GM19043 (cell line): ENCODE results near the gene DPAGT1.
A peak's percentile ranks its signal among the peaks of the same experiment; 100 is the strongest.

Experiments used
- ATAC-seq: cut with Tn5 transposase; IDR thresholded peaks from one replicate; pipeline ENCODE4 v1.9.1; 2021; ENCODE audit warnings: low read depth; ENCODE audit not compliant: unreplicated experiment

The DPAGT1 gene

DNA sequence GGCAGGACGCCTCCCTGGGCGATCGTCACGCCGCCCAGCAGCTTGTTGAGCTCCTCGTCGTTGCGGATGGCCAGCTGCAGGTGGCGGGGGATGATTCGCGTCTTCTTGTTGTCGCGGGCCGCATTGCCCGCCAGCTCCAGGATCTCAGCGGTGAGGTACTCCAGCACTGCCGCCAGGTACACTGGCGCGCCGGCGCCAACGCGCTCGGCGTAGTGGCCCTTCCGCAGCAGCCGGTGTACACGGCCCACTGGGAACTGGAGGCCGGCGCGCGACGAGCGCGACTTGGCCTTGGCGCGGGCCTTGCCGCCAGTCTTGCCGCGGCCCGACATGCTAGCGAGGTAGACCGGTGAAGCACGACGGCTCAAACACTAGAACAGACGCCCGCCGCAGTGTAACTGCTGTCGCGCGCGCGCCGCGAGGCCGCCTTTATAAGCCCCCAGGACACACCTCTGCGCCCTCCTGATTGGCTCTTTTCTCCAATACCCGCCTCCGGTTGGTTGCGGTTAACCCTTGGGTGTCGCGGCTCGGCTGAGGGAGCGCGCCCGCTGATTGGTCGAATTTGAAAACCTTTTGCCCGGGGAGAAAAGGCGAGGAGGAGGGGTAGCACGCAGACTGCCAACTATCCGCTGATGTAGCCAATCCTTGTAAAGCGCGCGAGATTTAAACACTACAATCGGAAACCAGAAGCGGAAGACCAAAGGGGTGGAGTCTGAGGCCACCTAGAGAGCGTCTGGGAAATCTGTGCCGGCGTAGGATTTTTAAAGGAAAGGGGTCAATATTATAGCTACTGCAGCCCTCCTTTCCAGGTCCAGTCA, 6.4 kb downstream of the DPAGT1 start:
- ATAC-seq: peak; percentile 81

DNA sequence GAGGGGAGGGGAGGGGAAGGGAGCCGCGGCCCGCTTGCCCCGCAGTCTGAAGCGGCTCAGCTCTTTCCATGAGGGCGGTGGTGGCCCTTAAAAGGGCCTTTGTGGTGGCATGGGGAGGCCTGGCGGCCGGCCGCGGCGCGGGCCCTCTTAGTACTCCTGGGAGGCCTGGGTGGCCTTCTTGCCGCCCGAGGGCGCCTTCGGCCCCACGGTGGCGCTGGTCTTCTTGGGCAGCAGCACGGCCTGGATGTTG, 6.9 kb downstream of the DPAGT1 start:
- peak; percentile 27 for ATAC-seq

DNA sequence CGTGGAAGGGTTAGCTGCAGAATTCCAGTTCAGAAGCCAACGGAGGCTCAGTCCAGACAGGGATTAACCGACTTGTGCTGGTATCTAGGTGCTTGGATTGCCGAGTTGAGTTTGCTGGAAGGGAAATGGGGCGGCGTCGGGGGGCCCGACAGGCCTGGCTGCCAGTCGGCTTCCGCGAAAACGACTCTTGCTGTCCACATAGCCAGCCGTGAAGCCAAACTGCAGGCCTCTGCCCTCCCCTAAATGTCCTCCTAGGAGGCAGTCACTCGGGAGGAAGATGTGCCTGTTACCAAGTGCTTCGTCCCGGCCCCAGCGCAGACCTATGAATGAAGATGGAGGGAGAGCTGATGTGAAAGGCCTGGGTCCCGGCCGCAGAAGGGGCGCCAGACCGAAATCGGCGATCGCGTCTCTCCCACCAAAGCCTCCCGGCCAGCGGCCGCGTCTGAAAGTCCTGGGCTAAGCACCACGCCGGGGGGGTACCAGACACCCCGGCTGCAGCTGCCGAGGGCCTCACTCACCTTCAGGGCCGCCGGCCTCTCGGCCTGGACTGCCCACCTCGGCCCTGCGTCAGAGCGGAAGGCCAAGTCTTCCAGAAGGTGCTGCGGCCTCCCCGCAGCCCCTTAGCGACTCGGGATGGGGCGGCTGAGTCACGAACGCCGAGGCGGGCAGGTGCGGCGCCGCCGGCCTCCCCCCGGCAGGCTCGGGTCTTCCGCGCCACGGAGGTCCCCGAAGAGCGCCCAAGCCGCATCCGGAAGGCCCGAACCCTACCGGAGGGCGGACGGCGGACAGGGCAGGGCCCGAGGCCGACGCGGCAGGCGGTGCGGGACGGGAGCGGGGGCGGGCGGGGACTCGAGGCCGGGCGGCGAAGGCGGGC, 7.5 kb downstream of the DPAGT1 start:
- ATAC-seq: no peak

DNA sequence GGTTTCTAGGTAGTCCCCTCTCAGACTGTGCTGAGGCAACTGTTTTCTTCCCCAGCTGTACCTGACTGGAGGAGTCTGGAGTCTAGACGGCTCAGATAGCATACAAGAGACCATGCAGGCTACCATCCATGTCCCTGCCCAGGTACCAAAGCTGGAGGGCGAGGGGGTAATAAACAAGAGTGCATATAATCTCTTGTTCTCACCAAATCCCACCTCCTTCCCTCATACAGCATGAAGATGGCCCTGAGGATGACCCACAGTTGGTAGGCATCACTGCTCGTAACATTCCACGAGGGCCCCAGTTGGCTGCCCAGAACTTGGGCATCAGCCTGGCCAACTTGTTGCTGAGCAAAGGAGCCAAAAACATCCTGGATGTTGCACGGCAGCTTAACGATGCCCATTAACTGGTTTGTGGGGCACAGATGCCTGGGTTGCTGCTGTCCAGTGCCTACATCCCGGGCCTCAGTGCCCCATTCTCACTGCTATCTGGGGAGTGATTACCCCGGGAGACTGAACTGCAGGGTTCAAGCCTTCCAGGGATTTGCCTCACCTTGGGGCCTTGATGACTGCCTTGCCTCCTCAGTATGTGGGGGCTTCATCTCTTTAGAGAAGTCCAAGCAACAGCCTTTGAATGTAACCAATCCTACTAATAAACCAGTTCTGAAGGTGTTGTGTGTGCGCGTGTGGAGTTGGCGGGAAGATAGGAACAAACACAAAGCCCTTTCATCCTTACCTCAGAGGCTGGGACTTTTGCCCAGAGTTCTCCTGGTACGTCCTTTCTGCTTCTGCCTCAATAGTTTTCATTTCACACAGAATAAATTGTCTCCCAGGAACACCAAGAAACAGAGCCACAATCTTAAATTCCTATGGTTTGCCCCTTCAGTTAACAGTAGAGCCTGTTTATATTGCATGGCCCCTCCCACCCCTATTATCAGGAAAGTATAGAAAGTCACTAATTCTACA, 8.5 kb downstream of the DPAGT1 start:
- no peak for ATAC-seq

DNA sequence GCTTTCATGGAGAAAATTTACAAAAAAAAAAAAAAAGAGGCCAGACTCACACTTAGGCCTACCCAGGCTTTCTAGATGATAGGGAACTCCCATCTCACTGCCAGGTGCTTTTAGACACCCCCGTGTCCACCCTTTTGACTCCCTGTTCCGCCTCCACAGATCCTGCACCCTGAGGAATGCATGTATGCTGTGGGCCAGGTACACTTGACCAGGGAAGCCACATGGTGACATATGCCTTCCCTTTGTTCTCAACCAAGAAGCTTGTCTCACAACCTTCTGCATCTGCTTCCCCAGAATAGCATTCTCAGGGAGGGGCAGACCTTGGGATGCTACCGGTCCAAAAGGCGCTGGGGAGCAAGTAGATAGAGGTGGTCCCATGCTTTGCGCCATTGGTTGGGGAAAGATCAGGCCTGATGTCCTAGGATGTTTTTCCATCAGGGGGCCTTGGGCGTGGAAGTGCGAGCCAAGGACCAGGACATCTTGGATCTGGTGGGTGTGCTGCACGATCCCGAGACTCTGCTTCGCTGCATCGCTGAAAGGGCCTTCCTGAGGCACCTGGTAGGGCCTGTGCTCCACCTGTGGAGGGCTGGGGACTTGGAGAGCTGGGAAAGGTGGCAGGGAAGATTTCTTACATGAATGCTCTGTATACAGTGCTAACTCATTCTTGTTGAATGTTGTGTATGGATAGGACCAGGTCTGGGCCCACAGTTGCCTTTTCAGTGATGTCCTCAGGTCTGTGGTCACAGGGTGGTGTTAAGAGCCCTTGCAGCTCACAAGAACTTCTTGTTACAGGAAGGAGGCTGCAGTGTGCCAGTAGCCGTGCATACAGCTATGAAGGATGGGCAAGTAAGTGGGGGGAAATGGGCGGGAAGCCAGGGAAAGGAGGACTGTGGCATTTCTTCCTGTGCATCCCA, 9.4 kb downstream of the DPAGT1 start:
- ATAC-seq: no peak

DNA sequence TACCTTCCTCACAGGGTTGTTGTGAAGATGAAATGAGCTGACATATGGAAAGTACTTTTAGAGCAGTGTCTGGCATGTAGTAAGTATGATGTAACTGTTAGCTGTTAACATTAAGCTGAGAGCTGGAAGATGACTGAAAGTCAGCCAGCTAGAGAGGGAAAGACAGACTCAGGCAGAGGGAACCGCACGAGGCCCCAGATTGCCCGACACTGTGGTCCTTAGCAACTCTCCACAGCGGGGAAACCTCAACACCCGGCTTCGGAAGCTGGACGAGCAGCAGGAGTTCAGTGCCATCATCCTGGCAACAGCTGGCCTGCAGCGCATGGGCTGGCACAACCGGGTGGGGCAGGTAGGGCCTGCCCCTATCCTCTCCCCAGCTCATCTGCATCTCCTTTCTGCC, 10.5 kb downstream of the DPAGT1 start:
- no peak for ATAC-seq

DNA sequence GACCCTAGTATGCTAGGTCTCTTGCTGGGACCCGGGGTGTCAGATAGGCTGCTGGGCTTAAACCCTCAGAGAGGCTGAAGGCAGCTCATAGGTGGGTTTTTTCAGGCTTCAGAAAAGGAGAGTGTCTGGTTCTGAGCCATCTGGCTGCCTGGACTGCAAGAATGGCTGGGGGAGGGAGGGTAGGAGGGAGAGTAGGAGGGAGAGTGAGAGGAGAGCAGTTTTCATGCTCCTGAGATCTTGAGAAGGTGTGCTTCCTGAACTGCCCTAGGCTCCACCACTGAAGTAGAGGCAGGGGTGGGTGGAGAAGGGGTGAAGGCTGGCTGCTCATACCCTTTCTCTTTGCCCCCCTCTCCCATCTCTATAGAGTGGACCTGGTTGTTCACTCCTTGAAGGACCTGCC, 12.3 kb downstream of the DPAGT1 start:
- ATAC-seq: no peak

DNA sequence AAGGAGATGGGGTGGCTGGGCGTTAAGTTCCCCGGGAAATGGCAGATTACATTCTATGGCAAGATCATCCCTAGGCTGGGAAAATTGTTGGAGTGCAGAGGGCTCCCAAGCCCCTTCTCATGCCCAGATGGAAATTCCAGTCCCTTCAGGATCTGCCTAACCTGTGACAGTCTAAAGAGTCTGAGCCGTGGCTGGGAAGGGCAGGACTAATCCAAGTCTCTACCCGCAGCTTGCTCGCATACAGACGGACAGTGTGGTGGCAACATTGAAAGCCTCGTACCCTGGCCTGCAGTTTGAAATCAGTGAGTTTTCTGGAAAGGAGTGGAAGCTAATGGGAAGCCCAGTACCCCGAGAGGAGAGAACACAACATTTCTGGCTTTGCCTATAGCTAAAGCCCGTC, 13.2 kb downstream of the DPAGT1 start:
- no peak for ATAC-seq

DNA sequence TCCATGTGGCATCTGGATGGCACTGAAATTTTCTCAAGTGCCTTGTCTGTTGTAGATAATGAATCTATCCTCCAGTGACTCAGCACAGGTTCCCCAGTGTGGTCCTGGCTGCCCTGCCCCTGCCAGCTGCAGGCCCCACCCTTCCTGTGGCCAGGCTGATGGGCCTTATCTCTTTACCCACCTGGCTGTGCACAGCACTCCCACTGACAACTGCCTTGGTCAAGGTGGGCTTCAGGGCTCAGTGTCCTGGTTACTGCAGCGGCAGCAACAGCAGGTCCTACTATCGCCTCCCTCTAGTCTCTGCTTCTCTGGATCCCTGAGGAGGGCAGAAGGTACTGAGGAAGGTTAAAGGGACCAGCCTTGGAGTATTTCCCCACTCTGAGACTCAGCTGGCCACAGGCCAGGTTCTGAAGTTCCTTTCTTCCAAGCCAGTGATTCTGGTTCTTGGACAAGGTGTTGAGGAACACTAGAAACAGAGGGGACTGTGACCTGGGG, 13.9 kb downstream of the DPAGT1 start:
- no peak for ATAC-seq

DNA sequence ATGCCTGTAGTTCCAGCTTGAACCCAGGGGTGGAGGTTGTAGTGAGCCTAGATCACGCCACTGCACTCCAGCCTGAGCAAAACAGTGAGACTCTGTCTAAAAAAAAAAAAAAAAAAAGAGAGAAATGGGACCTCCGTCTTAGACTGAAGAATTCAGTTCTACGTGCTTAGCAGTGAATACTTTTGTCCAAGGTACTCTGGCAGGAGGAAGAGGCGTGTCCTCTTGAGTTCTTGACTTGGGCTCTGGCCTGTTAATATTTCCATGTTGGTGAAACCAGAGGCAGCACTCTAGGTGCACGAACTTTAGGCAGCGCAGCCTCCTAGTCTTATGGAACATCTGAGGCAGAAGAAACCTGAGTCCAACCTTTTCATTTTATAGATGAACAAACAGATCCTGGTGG, 14.5 kb downstream of the DPAGT1 start:
- ATAC-seq: no peak

DNA sequence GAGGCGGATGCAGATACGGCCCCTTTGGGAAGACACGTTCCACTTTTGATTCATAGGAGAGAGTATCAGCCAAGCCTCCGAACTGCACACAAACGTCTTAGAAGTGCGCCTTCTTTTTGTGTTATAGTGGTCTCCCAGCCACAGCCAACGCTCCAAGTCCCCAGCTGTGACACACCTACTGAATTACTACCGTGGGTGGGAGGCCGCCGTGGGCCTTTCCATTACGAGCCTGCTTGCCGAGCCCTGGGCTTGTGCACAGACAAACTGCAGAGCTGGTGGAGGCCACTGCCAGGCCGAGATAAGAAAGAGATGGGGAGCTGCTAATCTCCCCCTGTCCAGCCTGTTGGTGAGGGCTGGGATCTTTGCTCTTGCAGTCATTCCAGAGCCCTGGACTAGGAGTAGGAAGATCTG, 16.2 kb downstream of the DPAGT1 start:
- peak; percentile 16 for ATAC-seq

DNA sequence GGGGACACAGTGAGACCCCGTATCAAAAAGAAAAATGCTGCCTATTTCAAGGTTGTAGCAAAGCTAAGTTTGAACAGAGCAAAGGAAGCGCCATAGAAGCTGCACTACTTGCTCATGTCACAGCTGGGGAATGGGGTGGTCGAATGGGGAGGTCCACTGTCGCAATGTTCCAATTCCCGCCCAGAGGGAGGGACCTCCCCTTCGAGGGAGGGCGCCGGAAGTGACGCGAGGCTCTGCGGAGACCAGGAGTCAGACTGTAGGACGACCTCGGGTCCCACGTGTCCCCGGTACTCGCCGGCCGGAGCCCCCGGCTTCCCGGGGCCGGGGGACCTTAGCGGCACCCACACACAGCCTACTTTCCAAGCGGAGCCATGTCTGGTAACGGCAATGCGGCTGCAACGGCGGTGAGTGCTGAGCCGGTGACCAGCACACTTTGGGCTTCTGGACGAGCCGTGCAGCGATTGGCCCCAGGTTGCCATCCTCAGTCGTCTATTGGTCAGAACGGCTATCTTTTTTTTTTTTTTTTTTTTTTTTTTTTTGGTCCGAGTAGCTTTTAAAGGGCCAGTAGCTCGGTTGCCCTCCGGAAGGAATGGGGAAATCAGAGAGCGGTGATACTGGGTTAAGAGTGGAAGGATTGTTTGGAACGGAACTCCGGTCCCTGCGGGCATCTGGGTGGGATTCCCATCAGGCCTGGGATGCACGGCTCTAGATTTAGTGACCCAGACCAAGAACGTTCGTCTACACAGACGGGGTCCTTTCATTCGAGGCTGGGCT, 16.8 kb downstream of the DPAGT1 start, which contains the start of gene HMBS:
TSS of gene HMBS (plus strand) at position 219 of the 774 bp plus-strand sequence. CDS start at position 372, 153 bp downstream.
- ATAC-seq: peak; percentile 93

DNA sequence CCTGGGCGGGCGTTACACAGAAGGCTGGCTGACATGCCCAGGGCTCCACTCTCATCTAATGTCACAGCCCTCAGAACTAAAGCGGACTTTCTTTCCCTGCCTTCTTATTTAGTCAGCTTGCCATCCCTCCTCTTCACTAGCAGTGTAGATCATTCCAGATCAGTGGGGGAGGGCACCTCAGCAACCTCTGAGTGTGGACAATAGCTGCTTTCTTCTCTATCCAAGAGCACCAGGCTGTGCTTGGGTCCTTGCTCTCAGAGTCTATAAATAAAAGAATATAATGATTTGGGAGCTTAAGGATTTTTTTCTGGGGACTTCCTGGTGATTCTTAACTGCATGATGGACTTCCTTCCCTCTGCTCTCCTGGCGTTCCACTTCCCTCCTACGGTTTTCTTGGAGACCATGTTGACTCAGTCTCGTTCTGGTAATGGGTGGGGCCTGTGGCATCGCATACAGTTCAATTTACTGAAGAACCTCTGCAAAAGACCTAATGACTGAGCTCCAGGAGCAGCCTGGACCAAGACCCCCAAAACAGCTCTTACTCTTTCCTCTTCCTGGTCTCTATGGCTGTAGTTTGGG, 19.9 kb downstream of the DPAGT1 start:
- ATAC-seq: no peak

DNA sequence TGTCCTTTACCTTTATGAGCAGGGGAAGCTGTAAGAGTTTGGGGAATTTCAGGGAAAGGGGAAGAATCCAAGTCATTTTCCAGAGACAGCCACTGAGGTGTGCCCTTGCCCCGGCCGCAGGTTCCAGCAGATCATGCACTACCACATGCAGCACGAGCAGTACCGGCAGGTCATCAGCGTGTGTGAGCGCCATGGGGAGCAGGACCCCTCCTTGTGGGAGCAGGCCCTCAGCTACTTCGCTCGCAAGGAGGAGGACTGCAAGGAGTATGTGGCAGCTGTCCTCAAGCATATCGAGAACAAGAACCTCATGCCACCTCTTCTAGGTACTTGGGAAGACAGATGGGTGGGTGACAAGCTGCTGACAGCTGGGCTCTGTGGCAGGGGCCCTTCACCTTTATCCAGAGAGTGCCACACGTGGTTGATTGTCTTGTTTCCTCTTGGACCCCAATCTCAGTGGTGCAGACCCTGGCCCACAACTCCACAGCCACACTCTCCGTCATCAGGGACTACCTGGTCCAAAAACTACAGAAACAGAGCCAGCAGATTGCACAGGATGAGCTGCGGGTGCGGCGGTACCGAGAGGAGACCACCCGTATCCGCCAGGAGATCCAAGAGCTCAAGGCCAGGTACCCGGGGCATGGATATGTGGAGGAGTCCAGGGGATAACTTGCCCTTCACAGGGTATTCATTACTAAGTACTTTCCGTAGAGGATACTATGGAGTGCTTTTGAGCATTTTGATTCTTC, 22.8 kb downstream of the DPAGT1 start:
- no peak for ATAC-seq

DNA sequence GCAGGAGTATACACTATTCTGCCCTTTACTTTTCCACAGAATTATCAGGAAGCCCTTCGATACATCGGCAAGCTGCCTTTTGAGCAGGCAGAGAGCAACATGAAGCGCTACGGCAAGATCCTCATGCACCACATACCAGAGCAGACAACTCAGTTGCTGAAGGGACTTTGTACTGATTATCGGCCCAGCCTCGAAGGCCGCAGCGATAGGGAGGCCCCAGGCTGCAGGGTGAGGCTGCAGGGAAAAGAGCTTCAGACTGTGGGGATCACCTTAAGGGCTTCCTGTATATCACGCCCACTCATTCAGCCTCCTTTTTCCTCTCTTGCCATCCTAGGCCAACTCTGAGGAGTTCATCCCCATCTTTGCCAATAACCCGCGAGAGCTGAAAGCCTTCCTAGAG, 23.8 kb downstream of the DPAGT1 start:
- no peak for ATAC-seq

DNA sequence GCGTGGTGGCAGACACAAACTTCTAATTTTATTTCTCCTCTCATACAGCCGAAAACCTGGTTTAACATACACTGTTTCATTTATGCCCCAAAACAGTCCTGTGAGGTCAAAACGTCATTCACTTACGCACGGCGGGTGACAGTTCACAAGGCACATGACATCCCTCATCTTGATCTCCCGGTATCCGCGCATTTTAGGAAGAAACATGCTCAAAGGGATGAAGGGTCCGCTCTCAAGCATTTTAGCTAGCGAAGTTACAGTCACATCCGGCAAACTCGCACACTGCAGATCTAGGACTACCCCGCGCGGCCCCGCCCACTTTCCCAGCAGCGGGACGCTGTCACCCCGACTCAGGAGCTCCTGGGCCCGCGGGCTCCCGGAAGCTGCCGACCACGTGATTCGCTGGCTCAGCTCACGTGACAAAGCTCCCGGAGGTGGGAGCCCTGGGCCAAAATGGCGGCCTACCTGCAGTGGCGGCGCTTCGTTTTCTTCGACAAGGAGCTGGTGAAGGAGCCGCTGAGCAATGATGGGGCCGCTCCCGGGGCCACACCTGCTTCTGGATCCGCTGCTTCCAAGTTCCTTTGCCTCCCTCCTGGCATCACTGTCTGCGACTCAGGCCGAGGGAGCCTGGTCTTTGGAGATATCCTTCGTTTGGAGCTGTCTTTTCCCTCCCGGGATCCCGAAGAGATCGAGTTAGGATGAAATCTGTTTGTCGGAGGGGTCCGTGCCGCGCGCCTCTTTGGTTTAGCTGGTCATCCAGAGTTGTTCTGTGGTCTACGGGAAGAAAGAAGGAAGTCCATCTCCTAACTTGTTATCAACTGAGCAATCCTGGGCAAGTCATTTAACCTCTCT, 34.1 kb downstream of the DPAGT1 start, which contains the start of gene VPS11:
TSS of gene VPS11 (plus strand) at position 448 of the 852 bp plus-strand sequence. CDS start at position 454, 6 bp downstream.
- ATAC-seq: peak; percentile 77

DNA sequence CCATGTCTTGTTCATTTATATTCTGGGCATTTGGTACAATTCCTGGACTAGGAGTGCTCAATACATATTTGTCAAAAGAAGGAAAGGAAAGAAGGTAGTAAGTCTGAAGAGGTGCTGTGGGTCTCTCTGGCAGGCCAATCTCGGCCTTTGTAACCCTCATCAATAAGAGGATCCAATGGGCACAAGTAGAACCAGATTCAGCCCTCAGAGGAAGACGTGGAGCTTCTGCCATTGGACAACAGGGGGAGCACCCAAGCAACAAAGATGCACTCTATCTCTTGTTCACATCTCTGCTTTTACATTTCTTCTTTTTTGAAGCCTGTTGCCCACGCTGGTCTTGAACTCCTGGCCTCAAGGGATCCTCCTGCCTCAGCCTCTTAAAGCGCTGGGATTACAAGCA, 36.3 kb downstream of the DPAGT1 start:
- no peak for ATAC-seq
